HepG2 (cell line): ENCODE results near the gene HACD1. TPM values are rescaled to one million over a fixed set of nuclear protein-coding genes. Genes with fewer than 3 reads are reported as not detected.

Experiments
- BCLAF1 ChIP-seq: fragments of 450-650 bp; IDR thresholded peaks from 2 replicates; pipeline ENCODE4 v1.6.1; 2017; ENCODE audit warnings: mild to moderate bottlenecking
- FOXK2 ChIP-seq: fragments of 450-650 bp; IDR thresholded peaks from 2 replicates; pipeline ENCODE4 v1.6.1; 2016
- HES4 ChIP-seq: sonication (generic); formaldehyde crosslinking; IDR thresholded peaks from 2 replicates; pipeline ENCODE4 v1.9.0; 2021; ENCODE audit warnings: mild to moderate bottlenecking, missing genetic modification reagents, borderline replicate concordance
- PAX8 ChIP-seq: sonication (generic); formaldehyde crosslinking; IDR thresholded peaks from 2 replicates; pipeline ENCODE4 v1.8.0; 2022; ENCODE audit warnings: mild to moderate bottlenecking, missing genetic modification reagents, borderline replicate concordance
- PHF20 ChIP-seq: sonication (generic); formaldehyde crosslinking; IDR thresholded peaks from 2 replicates; pipeline ENCODE4 v1.5.0; 2020; ENCODE audit warnings: mild to moderate bottlenecking, missing genetic modification reagents
- TSC22D2 ChIP-seq: sonication (generic); formaldehyde crosslinking; IDR thresholded peaks from 2 replicates; pipeline ENCODE4 v1.5.1; 2020; ENCODE audit warnings: missing genetic modification reagents, mild to moderate bottlenecking, borderline replicate concordance
- USF2 ChIP-seq, 2 experiments: sonication (generic) in 1 of 2; formaldehyde crosslinking in 1 of 2; IDR thresholded peaks; 2 replicates each; pipeline versions ENCODE4 v1.5.1 to v1.6.1; 2011 to 2020; ENCODE audit warnings: borderline replicate concordance in 1 of 2, low read depth in 1 of 2, low read length in 1 of 2, mild to moderate bottlenecking in 1 of 2, missing genetic modification reagents in 1 of 2, moderate library complexity in 1 of 2
- ZGPAT ChIP-seq: IDR thresholded peaks from 2 replicates; pipeline ENCODE4 v1.6.1; 2016; ENCODE audit warnings: mild to moderate bottlenecking
- ZNF567 ChIP-seq: sonication (generic); formaldehyde crosslinking; IDR thresholded peaks from 2 replicates; pipeline ENCODE4 v1.8.1; 2023; ENCODE audit warnings: mild to moderate bottlenecking, missing genetic modification reagents, borderline replicate concordance
- ZNF704 ChIP-seq: sonication (generic); formaldehyde crosslinking; IDR thresholded peaks from 2 replicates; pipeline ENCODE4 v1.8.1; 2023; ENCODE audit warnings: mild to moderate bottlenecking, inconsistent platforms, moderate library complexity, missing genetic modification reagents, borderline replicate concordance
- polyA plus RNA-seq, 8 experiments: library from polyadenylated mRNA; depleted of rRNA in 3 of 8; stranded (reverse) in 7 of 8; unstranded in 1 of 8; fragments of >200 nt; fragmentation: Illumina TruSeq in 4 of 8; extraction: Trizol in 4 of 8; gene quantifications; 2 replicates each; pipeline versions ENCODE4 v1.2.1 to v1.2.3, GENCODE V29; 2011 to 2016; ENCODE audit warnings: low read depth in 4 of 8, missing spikeins in 1 of 8, mixed read lengths in 1 of 8; ENCODE audit not compliant: insufficient read depth in 1 of 8
- total RNA-seq, 5 experiments: library from RNA; depleted of rRNA; stranded (reverse); fragments of >200 nt; fragmentation: Illumina TruSeq; extraction: Trizol; gene quantifications; 2 replicates each; pipeline ENCODE4 v1.2.3, GENCODE V29; 2016; ENCODE audit warnings: low read depth in 1 of 5
- TF ChIP-seq, protein P1 (sequence below): sonication (generic); formaldehyde crosslinking; IDR thresholded peaks from 2 replicates; pipeline ENCODE4 v1.4.0; 2020; ENCODE audit warnings: missing genetic modification reagents, mild to moderate bottlenecking, borderline replicate concordance
- TF ChIP-seq, protein P2 (sequence below): sonication (generic); formaldehyde crosslinking; conservative IDR thresholded peaks from 2 replicates; pipeline ENCODE4 v1.4.0; 2020; ENCODE audit warnings: missing genetic modification reagents

HACD1 gene
- total and polyA plus RNA-seq, 2 of the 13 experiments (the other 11 are each of a cell fraction or from before 2014, with no cell fraction given), result 43.4 to 47.6 TPM

DNA sequence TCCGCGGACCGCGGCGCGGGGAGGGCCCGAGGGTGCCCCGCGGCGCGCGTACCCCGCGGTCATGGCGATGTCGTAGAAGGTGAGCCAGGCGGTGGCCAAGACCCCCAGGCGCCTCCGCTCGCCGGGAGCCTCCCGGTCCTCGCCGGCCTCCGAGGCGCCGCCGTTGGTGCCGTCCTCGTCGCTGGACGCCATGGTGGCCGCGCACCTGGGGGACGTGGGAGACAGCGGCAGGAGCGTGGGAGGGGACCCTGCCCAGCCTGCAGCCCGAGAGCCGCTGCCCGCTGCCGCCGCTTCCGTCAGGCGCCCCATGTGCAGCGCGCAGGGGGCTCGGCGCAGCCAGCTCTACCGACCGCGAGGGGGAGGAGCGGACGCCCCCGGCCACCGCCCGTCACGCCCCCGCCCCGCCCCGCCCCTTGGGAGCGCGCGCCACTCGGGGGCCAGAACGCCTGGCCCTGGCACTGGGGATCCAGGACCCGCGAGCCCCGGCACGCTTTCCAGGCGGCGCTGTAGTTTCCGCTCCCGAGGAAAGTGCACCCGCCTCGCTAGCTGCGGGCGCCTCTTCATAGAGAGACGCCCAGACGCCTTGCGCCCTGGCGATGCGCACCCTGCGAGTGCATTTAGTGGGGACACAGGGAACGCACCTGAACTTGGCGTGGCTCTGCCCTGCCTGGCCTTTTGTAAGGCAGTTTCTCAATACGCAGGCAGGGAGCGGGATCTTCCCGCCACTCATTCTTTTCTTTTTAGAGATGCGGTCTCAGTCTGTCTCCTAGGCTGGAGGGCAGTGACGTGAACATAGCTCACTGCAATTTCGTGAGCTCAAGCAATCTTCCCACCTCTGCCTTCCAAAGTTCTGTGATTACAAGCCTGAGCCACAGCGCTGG, at the start of gene HACD1 (continued):
- TF ChIP-seq BCLAF1 (no peak), PHF20 (CRISPR knock-in tag) (0 out of 2 replicates have a peak, but pooled peaks have one; percentile 33), ZNF567 (CRISPR knock-in tag) (no peak), ZNF704 (CRISPR knock-in tag) (no peak), PAX8 (no peak), ZGPAT (CRISPR knock-in tag) (no peak; the same call in 1 of the 2 replicates), HES4 (CRISPR knock-in tag) (0 out of 2 replicates have a peak, but pooled peaks have one; percentile 66), USF2 (IDR thresholded peaks at IDR 0.05; ENCODE audit: low read depth, low read length) (no peak), USF2 (CRISPR knock-in tag; IDR thresholded peaks at IDR 0.05; ENCODE audit: borderline replicate concordance) (no peak), TSC22D2 (CRISPR knock-in tag) (no peak), FOXK2 (no peak)
- TF ChIP-seq, protein P1, sequence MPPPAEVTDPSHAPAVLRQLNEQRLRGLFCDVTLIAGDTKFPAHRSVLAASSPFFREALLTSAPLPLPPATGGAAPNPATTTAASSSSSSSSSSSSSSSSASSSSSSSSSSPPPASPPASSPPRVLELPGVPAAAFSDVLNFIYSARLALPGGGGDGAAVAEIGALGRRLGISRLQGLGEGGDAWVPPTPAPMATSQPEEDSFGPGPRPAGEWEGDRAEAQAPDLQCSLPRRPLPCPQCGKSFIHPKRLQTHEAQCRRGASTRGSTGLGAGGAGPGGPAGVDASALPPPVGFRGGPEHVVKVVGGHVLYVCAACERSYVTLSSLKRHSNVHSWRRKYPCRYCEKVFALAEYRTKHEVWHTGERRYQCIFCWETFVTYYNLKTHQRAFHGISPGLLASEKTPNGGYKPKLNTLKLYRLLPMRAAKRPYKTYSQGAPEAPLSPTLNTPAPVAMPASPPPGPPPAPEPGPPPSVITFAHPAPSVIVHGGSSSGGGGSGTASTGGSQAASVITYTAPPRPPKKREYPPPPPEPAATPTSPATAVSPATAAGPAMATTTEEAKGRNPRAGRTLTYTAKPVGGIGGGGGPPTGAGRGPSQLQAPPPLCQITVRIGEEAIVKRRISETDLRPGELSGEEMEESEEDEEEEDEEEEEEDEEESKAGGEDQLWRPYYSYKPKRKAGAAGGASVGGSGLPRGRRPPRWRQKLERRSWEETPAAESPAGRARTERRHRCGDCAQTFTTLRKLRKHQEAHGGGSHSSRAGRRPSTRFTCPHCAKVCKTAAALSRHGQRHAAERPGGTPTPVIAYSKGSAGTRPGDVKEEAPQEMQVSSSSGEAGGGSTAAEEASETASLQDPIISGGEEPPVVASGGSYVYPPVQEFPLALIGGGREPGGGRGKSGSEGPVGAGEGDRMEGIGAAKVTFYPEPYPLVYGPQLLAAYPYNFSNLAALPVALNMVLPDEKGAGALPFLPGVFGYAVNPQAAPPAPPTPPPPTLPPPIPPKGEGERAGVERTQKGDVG (CRISPR knock-in tag), result no peak
- TF ChIP-seq, protein P2, sequence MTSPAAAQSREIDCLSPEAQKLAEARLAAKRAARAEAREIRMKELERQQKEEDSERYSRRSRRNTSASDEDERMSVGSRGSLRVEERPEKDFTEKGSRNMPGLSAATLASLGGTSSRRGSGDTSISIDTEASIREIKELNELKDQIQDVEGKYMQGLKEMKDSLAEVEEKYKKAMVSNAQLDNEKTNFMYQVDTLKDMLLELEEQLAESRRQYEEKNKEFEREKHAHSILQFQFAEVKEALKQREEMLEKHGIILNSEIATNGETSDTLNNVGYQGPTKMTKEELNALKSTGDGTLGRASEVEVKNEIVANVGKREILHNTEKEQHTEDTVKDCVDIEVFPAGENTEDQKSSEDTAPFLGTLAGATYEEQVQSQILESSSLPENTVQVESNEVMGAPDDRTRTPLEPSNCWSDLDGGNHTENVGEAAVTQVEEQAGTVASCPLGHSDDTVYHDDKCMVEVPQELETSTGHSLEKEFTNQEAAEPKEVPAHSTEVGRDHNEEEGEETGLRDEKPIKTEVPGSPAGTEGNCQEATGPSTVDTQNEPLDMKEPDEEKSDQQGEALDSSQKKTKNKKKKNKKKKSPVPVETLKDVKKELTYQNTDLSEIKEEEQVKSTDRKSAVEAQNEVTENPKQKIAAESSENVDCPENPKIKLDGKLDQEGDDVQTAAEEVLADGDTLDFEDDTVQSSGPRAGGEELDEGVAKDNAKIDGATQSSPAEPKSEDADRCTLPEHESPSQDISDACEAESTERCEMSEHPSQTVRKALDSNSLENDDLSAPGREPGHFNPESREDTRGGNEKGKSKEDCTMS (CRISPR knock-in tag), result no peak
